Muscle layer of colon (tissue), 2 donors: ENCODE measurements around the gene TTC33.
"Not testable (repeated sequence)": the region's sequence is repeated elsewhere in the genome, so short reads cannot be mapped to it uniquely, and the experiment has no call there.

Experiments used
- H3K27ac ChIP-seq: one replicate; pipeline ENCODE4 v1.7.0; 2013; ENCODE audit warnings: low read depth, mild to moderate bottlenecking, low read length, moderate library complexity
- H3K27me3 ChIP-seq, 2 donors: one replicate each; pipeline ENCODE4 v1.7.0; 2013; ENCODE audit warnings: low read length in 2 of 2, mild to moderate bottlenecking in 2 of 2; ENCODE audit not compliant: insufficient read depth in 2 of 2, control insufficient read depth in 1 of 2
- H3K36me3 ChIP-seq: one replicate; pipeline ENCODE4 v1.7.0; 2013; ENCODE audit warnings: mild to moderate bottlenecking, low read length; ENCODE audit not compliant: insufficient read depth
- H3K4me1 ChIP-seq: one replicate; pipeline ENCODE4 v1.7.0; 2013; ENCODE audit warnings: mild to moderate bottlenecking, low read length; ENCODE audit not compliant: insufficient read depth
- H3K4me3 ChIP-seq, 2 donors: one replicate each; pipeline ENCODE4 v1.7.0; 2013; ENCODE audit warnings: low read length in 2 of 2, low read depth in 1 of 2, mild to moderate bottlenecking in 1 of 2, moderate library complexity in 1 of 2
- H3K9ac ChIP-seq: one replicate; pipeline ENCODE4 v1.7.0; 2013; ENCODE audit warnings: low read length
- H3K9me3 ChIP-seq: one replicate; pipeline ENCODE4 v1.7.0; 2013; ENCODE audit warnings: mild to moderate bottlenecking, low read length
- donor health status: abdominal sarcoma.
- donor health status: Adenocarcinoma of cecum.

Gene TTC33

GRCh38 chr5:40656766-40657165 is 99.0 kb downstream of the TTC33 start:
- H3K27me3 ChIP-seq = no peaks in the 10 kb centered on the region
- H3K4me3 ChIP-seq = no peak overlapping the region
- H3K9me3 ChIP-seq = no peaks in the 10 kb centered on the region
- H3K9ac ChIP-seq = no peak overlapping the region
- no peaks in the 10 kb centered on the region for H3K4me1 ChIP-seq
- H3K36me3 ChIP-seq = no peaks in the 10 kb centered on the region
- H3K27ac ChIP-seq = no peak overlapping the region

- not testable (repeated sequence) for H3K27me3 ChIP-seq, H3K36me3 ChIP-seq, H3K4me1 ChIP-seq, H3K9ac ChIP-seq, H3K27ac ChIP-seq, H3K4me3 ChIP-seq, H3K9me3 ChIP-seq
These were observed 99.7 kb downstream of the TTC33 start for GRCh38 chr5:40656091-40656490.

- Histone ChIP-seq H3K9me3 (no peaks in the 10 kb centered on the region), H3K27me3 (no peaks in the 10 kb centered on the region), H3K4me3 (no peak overlapping the region), H3K36me3 (no peaks in the 10 kb centered on the region), H3K4me1 (no peaks in the 10 kb centered on the region), H3K9ac (no peak overlapping the region), H3K27ac (no peak overlapping the region)
These were observed 100.6 kb downstream of the TTC33 start for GRCh38 chr5:40655138-40655537.

- Histone ChIP-seq H3K4me3 (no peak overlapping the region), H3K27me3 (no peaks in the 10 kb centered on the region), H3K27ac (no peak overlapping the region), H3K36me3 (no peaks in the 10 kb centered on the region), H3K9me3 (no peaks in the 10 kb centered on the region), H3K4me1 (no peaks in the 10 kb centered on the region), H3K9ac (no peak overlapping the region)
These were observed 101.3 kb downstream of the TTC33 start for GRCh38 chr5:40654377-40654991.

DNA sequence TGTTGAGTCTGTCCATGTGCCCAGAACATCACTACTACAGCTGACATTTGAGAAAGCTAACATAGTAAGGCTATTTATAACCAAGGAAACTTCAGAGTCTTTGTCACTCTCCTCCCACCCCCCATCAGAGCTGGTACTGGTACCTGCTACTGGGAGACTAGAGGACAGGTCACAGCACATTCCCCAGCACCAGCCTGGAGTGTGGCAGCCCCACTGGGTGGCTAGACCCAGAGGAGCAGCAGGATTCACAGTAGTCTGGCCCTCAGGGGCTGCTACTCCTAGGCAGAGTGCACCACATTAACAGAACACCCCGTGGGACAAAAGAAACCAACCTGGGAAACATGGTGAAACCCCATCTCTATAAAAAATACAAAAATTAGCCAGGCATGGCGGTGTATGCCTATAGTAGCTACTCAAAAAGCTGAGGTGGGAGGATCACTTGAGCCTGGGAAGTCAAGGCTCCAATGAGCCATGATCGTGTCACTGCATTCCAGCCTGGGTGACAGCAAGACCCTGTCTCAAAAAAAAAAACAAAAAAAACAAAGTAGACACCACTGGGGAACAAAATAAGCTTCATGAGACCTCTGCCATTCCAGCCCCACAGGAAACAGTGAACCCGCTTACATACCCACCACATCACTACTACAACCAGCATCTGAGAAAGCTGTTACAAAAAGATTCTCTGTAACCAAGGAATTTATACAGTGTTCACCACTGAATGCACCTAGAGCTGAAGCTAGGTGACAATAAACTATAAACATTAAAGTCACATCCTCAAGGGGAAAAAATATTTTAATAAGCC is 102.3 kb downstream of the TTC33 start:
- Histone ChIP-seq H3K27ac (no peak overlapping the region), H3K4me3 (no peak overlapping the region), H3K9me3 (no peaks in the 10 kb centered on the region), H3K9ac (no peak overlapping the region), H3K36me3 (no peaks in the 10 kb centered on the region), H3K27me3 (no peaks in the 10 kb centered on the region), H3K4me1 (no peaks in the 10 kb centered on the region)

GRCh38 chr5:40652441-40653220 is 103.1 kb downstream of the TTC33 start:
- Histone ChIP-seq H3K9ac (no peak overlapping the region), H3K27me3 (no peaks in the 10 kb centered on the region), H3K27ac (no peak overlapping the region), H3K4me3 (no peak overlapping the region), H3K9me3 (no peaks in the 10 kb centered on the region), H3K36me3 (no peaks in the 10 kb centered on the region), H3K4me1 (no peaks in the 10 kb centered on the region)

DNA sequence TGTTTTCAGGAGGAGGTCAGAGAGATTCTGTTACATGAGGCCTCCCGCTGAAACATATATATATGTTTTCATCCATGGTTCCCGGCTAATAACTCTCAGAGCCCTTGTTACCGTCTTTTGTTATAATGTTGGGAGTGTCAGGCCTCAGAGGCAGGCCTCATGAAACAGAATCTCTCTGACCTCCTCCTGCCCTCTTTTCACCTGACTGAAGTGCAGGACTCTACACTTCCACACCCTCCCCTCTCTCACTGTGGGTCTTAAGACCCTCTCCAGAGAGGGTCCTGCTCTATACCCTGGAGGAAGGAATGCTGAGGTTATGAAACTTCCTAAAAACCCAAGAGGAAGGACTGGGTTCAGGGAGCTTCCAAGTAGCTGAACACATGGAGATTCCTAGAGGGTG is 104.6 kb downstream of the TTC33 start:
- Histone ChIP-seq H3K27me3 (no peaks in the 10 kb centered on the region), H3K36me3 (no peaks in the 10 kb centered on the region), H3K9me3 (no peaks in the 10 kb centered on the region), H3K27ac (no peak overlapping the region), H3K4me1 (no peaks in the 10 kb centered on the region), H3K4me3 (no peak overlapping the region), H3K9ac (no peak overlapping the region)

DNA sequence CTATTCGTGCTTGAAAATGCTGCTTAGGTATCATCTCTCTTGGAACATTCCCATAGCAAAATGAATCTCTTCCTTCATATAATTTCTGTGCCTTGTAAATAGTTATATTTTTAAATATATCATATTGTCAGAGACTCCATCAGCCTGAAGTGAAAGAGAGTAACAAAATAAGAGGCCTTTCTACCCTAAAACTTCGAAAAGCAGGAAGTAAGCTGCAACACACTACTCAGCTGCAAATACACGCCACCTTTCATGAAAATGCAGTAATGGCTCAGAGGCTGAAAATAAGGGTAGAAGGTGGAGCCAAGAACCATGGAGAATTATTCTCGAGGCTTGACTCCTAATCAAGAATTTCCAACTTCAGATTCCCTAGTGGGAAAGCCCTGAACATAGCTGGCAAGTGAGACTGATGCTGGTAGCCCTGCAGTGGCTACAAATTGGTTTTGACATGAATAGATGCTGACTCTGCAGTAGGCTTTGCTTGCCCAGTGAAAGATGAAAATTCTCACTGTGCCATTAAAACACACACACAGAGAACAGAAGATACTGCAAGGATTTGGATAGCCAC is 106.2 kb downstream of the TTC33 start:
- no peaks in the 10 kb centered on the region for H3K9me3 ChIP-seq
- no peaks in the 10 kb centered on the region for H3K4me1 ChIP-seq
- no peak overlapping the region for H3K9ac ChIP-seq
- no peak overlapping the region for H3K4me3 ChIP-seq
- no peak overlapping the region for H3K27ac ChIP-seq
- H3K36me3 ChIP-seq = no peaks in the 10 kb centered on the region
- H3K27me3 ChIP-seq = no peaks in the 10 kb centered on the region

DNA sequence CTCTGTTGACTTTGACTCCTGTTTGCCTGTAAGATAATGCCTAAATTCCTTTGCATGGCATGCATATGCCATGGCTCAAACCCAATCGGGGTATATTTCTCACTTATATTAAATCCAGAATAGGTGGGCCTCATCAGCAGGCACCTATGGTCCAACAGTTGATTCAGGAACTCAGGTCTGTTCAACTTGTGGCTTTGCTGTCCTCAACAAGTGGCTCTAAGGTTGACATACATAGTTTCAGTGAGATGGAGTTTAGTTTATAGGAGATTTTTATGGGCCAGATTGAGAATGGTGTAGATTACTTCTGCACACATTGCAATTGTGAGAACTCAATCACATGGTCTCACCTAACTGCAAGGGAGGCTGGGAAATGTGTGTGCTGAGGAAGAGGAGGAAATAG is 107.6 kb downstream of the TTC33 start:
- Histone ChIP-seq H3K4me1 (no peaks in the 10 kb centered on the region), H3K4me3 (no peak overlapping the region), H3K9me3 (no peaks in the 10 kb centered on the region), H3K9ac (no peak overlapping the region), H3K27ac (no peak overlapping the region), H3K27me3 (no peaks in the 10 kb centered on the region), H3K36me3 (no peaks in the 10 kb centered on the region)

- no peak overlapping the region for H3K4me3 ChIP-seq
- H3K9me3 ChIP-seq = no peaks in the 10 kb centered on the region
- no peaks in the 10 kb centered on the region for H3K4me1 ChIP-seq
- no peaks in the 10 kb centered on the region for H3K27me3 ChIP-seq
- H3K27ac ChIP-seq = no peak overlapping the region
- no peaks in the 10 kb centered on the region for H3K36me3 ChIP-seq
- H3K9ac ChIP-seq = no peak overlapping the region
These were observed 109.5 kb downstream of the TTC33 start for GRCh38 chr5:40646266-40646665.

GRCh38 chr5:40639531-40639930 is 116.2 kb downstream of the TTC33 start:
- H3K4me3 ChIP-seq, H3K4me1 ChIP-seq, H3K27ac ChIP-seq, H3K27me3 ChIP-seq, H3K9ac ChIP-seq, H3K9me3 ChIP-seq, H3K36me3 ChIP-seq: not testable (repeated sequence)
